Measurements from ENCODE around the gene GNAL.

- TF ChIP-seq CTCF (conservative IDR thresholded peaks at IDR 0.05; ENCODE audit: low read depth, low read length) (no peak), EZH2 (IDR thresholded peaks at IDR 0.05; ENCODE audit: borderline replicate concordance, low read depth, low read length, poor library complexity, severe bottlenecking) (no peak)
Observed at GRCh38 chr18:11897781-11898180, 208.7 kb downstream of the GNAL start.

Data from A673 (cell line).